ENCODE measurements around the gene NBR1.
"Not testable (repeated sequence)": the region's sequence is repeated elsewhere in the genome, so short reads cannot be mapped to it uniquely, and the experiment has no call there.

Gene NBR1

GRCh38 chr17:43169561-43170139, 1.4 kb upstream of the NBR1 start:
- no peak for TF ChIP-seq CTCF (IDR thresholded peaks at IDR 0.05; ENCODE audit: borderline replicate concordance, control extremely low read depth, extremely low read depth, insufficient read depth, missing control alignments)
- in situ Hi-C loops (cut with MboI; ENCODE audit: low sequenced_read_pairs, unreplicated experiment), result no loop called here
- peak; percentile 47 for DNase-seq (ENCODE audit: low spot score)

DNA sequence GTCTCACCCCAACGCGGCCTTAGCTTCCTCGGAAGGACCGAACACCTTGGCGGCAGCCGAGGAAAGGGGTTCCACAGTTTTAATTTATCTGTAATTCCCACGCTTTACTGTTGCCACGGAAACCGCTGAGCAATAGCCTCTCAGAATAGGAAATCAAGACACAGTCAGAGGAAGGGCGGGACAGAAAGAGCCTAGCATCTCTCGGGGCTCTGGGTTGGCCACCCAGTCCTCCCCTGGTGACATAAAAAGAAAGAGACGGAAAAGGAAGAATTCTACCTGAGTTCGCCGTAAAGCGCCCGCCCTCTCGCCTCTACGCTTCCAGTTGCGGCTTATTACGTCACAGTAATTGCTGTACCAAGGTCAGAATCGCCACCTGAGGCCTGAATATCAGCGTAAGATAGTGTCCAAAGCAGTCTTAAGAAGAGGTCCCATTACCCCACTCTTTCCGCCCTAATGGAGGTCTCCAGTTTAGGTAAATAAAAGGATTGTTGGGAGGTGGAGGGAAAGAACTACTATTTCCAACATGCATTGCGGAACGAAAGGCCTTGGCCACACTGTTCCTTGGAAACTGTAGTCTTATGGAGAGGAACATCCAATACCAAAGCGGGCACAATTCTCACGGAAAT, 761 bp upstream of the NBR1 start:
- DNase-seq (ENCODE audit: low spot score), result peak; percentile 96
- no peak for TF ChIP-seq CTCF (IDR thresholded peaks at IDR 0.05; ENCODE audit: borderline replicate concordance, control extremely low read depth, extremely low read depth, insufficient read depth, missing control alignments)
- in situ Hi-C loops (cut with MboI; ENCODE audit: low sequenced_read_pairs, unreplicated experiment), result no loop called here

GRCh38 chr17:43171586-43172487, 823 bp downstream of the NBR1 start:
- TF ChIP-seq CTCF (IDR thresholded peaks at IDR 0.05; ENCODE audit: borderline replicate concordance, control extremely low read depth, extremely low read depth, insufficient read depth, missing control alignments), result no peak
- in situ Hi-C loops (cut with MboI; ENCODE audit: low sequenced_read_pairs, unreplicated experiment), result no loop called here
- DNase-seq (ENCODE audit: low spot score), result no peak

- in situ Hi-C loops (cut with MboI; ENCODE audit: low sequenced_read_pairs, unreplicated experiment), result no loop called here
- no peak for DNase-seq (ENCODE audit: low spot score)
- no peak for TF ChIP-seq CTCF (IDR thresholded peaks at IDR 0.05; ENCODE audit: borderline replicate concordance, control extremely low read depth, extremely low read depth, insufficient read depth, missing control alignments)
Measured at GRCh38 chr17:43175213-43176118, 4.5 kb downstream of the NBR1 start.

DNA sequence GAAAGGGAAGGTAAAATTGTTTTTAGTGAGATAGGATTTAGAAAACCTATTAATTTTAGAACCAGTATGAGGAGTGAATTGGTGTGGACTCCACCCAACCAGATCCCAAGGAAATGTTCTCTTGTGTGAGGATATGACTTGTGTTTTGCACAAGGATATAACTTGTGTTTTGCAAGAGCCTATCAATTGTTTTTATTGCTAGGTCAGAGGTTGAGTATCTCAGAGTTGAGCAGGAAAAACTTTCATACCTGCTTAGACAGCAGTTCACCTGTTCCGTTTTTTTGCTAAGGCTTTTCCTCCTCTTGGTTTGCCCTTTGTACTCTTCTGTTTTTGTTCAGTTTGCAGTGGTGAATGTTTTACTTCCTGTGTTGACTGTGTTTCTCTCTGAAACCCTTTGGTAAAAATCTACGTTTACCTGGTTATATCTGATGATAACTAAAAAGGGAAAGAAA, 5.1 kb downstream of the NBR1 start:
- in situ Hi-C loops (cut with MboI; ENCODE audit: low sequenced_read_pairs, unreplicated experiment), result no loop called here
- DNase-seq (ENCODE audit: low spot score), result no peak
- no peak for TF ChIP-seq CTCF (IDR thresholded peaks at IDR 0.05; ENCODE audit: borderline replicate concordance, control extremely low read depth, extremely low read depth, insufficient read depth, missing control alignments)

DNA sequence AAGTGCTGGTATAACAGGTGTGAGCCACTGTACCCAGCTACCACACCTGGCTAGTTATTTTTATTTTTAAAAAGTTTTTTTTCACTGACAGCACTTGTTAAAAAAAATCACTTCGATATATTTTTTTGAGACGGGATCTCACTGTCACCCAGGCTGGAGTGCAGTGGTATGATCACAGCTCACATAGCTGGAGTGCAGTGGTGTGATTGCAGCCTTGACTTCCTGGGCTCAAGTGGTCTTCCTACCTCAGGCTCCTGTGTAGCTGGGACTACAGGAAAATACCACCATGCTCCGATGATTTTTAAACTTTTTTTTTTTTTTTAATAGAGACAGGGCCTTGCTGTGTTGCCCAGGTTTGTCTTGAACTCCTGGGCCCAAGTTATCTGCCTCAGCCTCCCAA, 12.9 kb downstream of the NBR1 start:
- in situ Hi-C loops (cut with MboI; ENCODE audit: low sequenced_read_pairs, unreplicated experiment), result no loop called here

GRCh38 chr17:43186656-43187055, 15.6 kb downstream of the NBR1 start:
- in situ Hi-C loops (cut with MboI; ENCODE audit: low sequenced_read_pairs, unreplicated experiment); DNase-seq (ENCODE audit: low spot score): not testable (repeated sequence)

More for the DNA sequence above, 12.9 kb downstream of the NBR1 start:
- DNase-seq (ENCODE audit: low spot score), result no peak
- no peak for TF ChIP-seq CTCF (IDR thresholded peaks at IDR 0.05; ENCODE audit: borderline replicate concordance, control extremely low read depth, extremely low read depth, insufficient read depth, missing control alignments)

All from GM13976 (cell line).